NCI-H2107 (cell line): Measurements from ENCODE around the gene EPAS1.
"Not testable (repeated sequence)": the region's sequence is repeated elsewhere in the genome, so short reads cannot be mapped to it uniquely, and the experiment has no call there.

ENCODE experiments used
- DNase-seq: peaks from one replicate; lab custom pipeline; 2025; lab: John Stamatoyannopoulos, UW

The EPAS1 gene

GRCh38 chr2:46383784-46384456 lies 86.7 kb downstream of the EPAS1 start:
- DNase-seq = no peak

- no peak for DNase-seq
Observed at GRCh38 chr2:46384457-46384815, 87.2 kb downstream of the EPAS1 start.

- no peak for DNase-seq
Observed at GRCh38 chr2:46385786-46386577, 88.8 kb downstream of the EPAS1 start.

GRCh38 chr2:46386763-46387162 lies 89.6 kb downstream of the EPAS1 start:
- no peak for DNase-seq

GRCh38 chr2:46387292-46387691 lies 90.1 kb downstream of the EPAS1 start:
- no peak for DNase-seq

- DNase-seq = no peak
Observed at GRCh38 chr2:46387886-46388515, 90.8 kb downstream of the EPAS1 start.

- DNase-seq = no peak
Observed at GRCh38 chr2:46388881-46389280, 91.7 kb downstream of the EPAS1 start.

- no peak for DNase-seq
Observed at GRCh38 chr2:46389417-46389916, 92.3 kb downstream of the EPAS1 start.

- DNase-seq = no peak
Observed at GRCh38 chr2:46390036-46390435, 92.8 kb downstream of the EPAS1 start.

- DNase-seq = no peak
Observed at GRCh38 chr2:46390901-46391395, 93.7 kb downstream of the EPAS1 start.

- no peak for DNase-seq
Observed at GRCh38 chr2:46392561-46393346, 95.5 kb downstream of the EPAS1 start.

- no peak for DNase-seq
Observed at GRCh38 chr2:46393347-46393820, 96.2 kb downstream of the EPAS1 start.

- no peak for DNase-seq
Observed at GRCh38 chr2:46393865-46394264, 96.7 kb downstream of the EPAS1 start.

GRCh38 chr2:46394649-46395510 lies 97.7 kb downstream of the EPAS1 start:
- no peak for DNase-seq

GRCh38 chr2:46395730-46396129 lies 98.5 kb downstream of the EPAS1 start:
- DNase-seq = not testable (repeated sequence)

GRCh38 chr2:46400016-46400415 lies 102.8 kb downstream of the EPAS1 start:
- no peak for DNase-seq

- no peak for DNase-seq
Observed at GRCh38 chr2:46402874-46403273, 105.7 kb downstream of the EPAS1 start.

GRCh38 chr2:46404181-46404759 lies 107.1 kb downstream of the EPAS1 start:
- DNase-seq = no peak

- no peak for DNase-seq
Observed at GRCh38 chr2:46407852-46408455, 110.7 kb downstream of the EPAS1 start.

- DNase-seq = no peak
Observed at GRCh38 chr2:46409756-46410155, 112.5 kb downstream of the EPAS1 start.
